ENCODE data around the gene VEGFB.

The VEGFB gene

GRCh38 chr11:64284962-64285884 lies 50.8 kb downstream of the VEGFB start, which contains the start of gene GPR137:
GPR137 (plus strand) TSS chr11:64285848; CDS start chr11:64286525, 677 bp downstream.
- peak; percentile 74 for DNase-seq

GRCh38 chr11:64285885-64286800 lies 51.8 kb downstream of the VEGFB start:
- peak; percentile 24 for DNase-seq

GRCh38 chr11:64286801-64287159 lies 52.4 kb downstream of the VEGFB start:
- no peak for DNase-seq

GRCh38 chr11:64287676-64288352 lies 53.4 kb downstream of the VEGFB start:
- DNase-seq: no peak

GRCh38 chr11:64288353-64288750 lies 54.0 kb downstream of the VEGFB start:
- DNase-seq: no peak
